ENCODE data around the gene PCDHGB5. TPM values are rescaled to one million over a fixed set of nuclear protein-coding genes. Genes with fewer than 3 reads are reported as not detected.

Gene PCDHGB5
- polyA plus RNA-seq, 3 donors = 0.01 to 0.08 TPM; not detected in 1

- Mint-ChIP-seq H3K4me1 (peaks cover 28% of the 10 kb centered on the region), H3K4me3 (peak overlapping the region in 1 of 2 donors; percentile 77), H3K27me3 (ENCODE audit: low read depth in 3 of 3) (peaks cover 79 to 97% (median 90%) of the 10 kb centered on the region in 3 donors), H3K9me3 (peaks cover 22 to 63% (median 59%) of the 10 kb centered on the region in 7 donors), H3K36me3 (peaks cover 7 to 30% of the 10 kb centered on the region in 2 donors), H3K27ac (no peak overlapping the region)
- WGBS (ENCODE audit: insufficient coverage) = 30% methylated on average over 42 of the region's 42 CpGs
- Histone ChIP-seq H4K20me1 (ENCODE audit: insufficient read depth, low read length) (no peaks in the 10 kb centered on the region), H3K9ac (ENCODE audit: insufficient read depth, low read length, poor library complexity, severe bottlenecking) (no peak overlapping the region), H3K36me3 (replicated peaks in 1 of 2; ENCODE audit: control insufficient read depth in 1 of 2, insufficient read depth in 2 of 2, low read length in 2 of 2) (no peaks in the 10 kb centered on the region), H3K27ac (ENCODE audit: low read depth in 1 of 2, low read length in 2 of 2) (no peak overlapping the region), H3K9me3 (replicated peaks in 1 of 2; ENCODE audit: control insufficient read depth in 1 of 2, insufficient read depth in 1 of 2, low read length in 2 of 2) (peaks cover 51 to 60% of the 10 kb centered on the region in 2 donors), H3K4me3 (replicated peaks in 1 of 3; ENCODE audit: low read depth in 2 of 3, low read length in 3 of 3) (no peak overlapping the region), H2AFZ (ENCODE audit: insufficient read depth, low read depth, low read length, poor library complexity, severe bottlenecking) (no peak overlapping the region), H3K4me2 (replicated peaks; ENCODE audit: extremely low read depth, low read length, poor library complexity, severe bottlenecking) (no peak overlapping the region), H3K4me1 (ENCODE audit: control insufficient read depth in 1 of 2, insufficient read depth in 2 of 2, low read length in 2 of 2) (peaks cover 16 to 17% of the 10 kb centered on the region in 2 donors), H3K27me3 (ENCODE audit: control insufficient read depth in 2 of 2, insufficient read depth in 2 of 2, low read length in 2 of 2) (peaks cover 83 to 100% of the 10 kb centered on the region in 2 donors), H3K79me2 (ENCODE audit: insufficient read depth, low read length) (no peaks in the 10 kb centered on the region)
- TF ChIP-seq CTCF (IDR thresholded peaks at IDR 0.05) = no peak
- no peak for DNase-seq
- intact Hi-C loops (cut with micrococcal nuclease) = loop anchor here (5.0 kb wide), 2 partner anchors 134 to 139 kb away; no protein-coding TSS in a partner anchor
Measured at GRCh38 chr5:141422742-141423291, 25.1 kb downstream of the PCDHGB5 start.

- H3K4me2 ChIP-seq (replicated peaks; ENCODE audit: extremely low read depth, low read length, poor library complexity, severe bottlenecking) = no peak overlapping the region
- H3K9me3 ChIP-seq (replicated peaks in 1 of 2; ENCODE audit: control insufficient read depth in 1 of 2, insufficient read depth in 1 of 2, low read length in 2 of 2) = peaks cover 45 to 51% of the 10 kb centered on the region in 2 donors
- H2AFZ ChIP-seq (ENCODE audit: insufficient read depth, low read depth, low read length, poor library complexity, severe bottlenecking) = no peak overlapping the region
- Mint-ChIP-seq H3K27me3 (ENCODE audit: low read depth in 3 of 3) (peaks cover 76 to 88% (median 82%) of the 10 kb centered on the region in 3 donors), H3K9me3 (peaks cover 28 to 56% (median 45%) of the 10 kb centered on the region in 7 donors), H3K27ac (peak overlapping the region in 1 of 7 donors; percentile 60), H3K4me3 (peak overlapping the region in 1 of 2 donors; percentile 67), H3K36me3 (peaks cover 18 to 22% of the 10 kb centered on the region in 2 donors), H3K4me1 (peaks cover 21% of the 10 kb centered on the region)
- peaks cover 57 to 99% of the 10 kb centered on the region in 2 donors for H3K27me3 ChIP-seq (ENCODE audit: control insufficient read depth in 2 of 2, insufficient read depth in 2 of 2, low read length in 2 of 2)
- WGBS (ENCODE audit: insufficient coverage) = 60% methylated on average over 51 of the region's 53 CpGs
- H3K4me3 ChIP-seq (replicated peaks in 1 of 3; ENCODE audit: low read depth in 2 of 3, low read length in 3 of 3) = no peak overlapping the region
- no peak for DNase-seq
- peaks cover 17 to 19% of the 10 kb centered on the region in 2 donors for H3K4me1 ChIP-seq (ENCODE audit: control insufficient read depth in 1 of 2, insufficient read depth in 2 of 2, low read length in 2 of 2)
- no peak for TF ChIP-seq CTCF (IDR thresholded peaks at IDR 0.05)
- H3K79me2 ChIP-seq (ENCODE audit: insufficient read depth, low read length) = no peaks in the 10 kb centered on the region
- intact Hi-C loops (cut with micrococcal nuclease) = no loop called here
- no peak overlapping the region for H3K9ac ChIP-seq (ENCODE audit: insufficient read depth, low read length, poor library complexity, severe bottlenecking)
- H4K20me1 ChIP-seq (ENCODE audit: insufficient read depth, low read length) = no peaks in the 10 kb centered on the region
- no peaks in the 10 kb centered on the region for H3K36me3 ChIP-seq (replicated peaks in 1 of 2; ENCODE audit: control insufficient read depth in 1 of 2, insufficient read depth in 2 of 2, low read length in 2 of 2)
- no peak overlapping the region for H3K27ac ChIP-seq (ENCODE audit: low read depth in 1 of 2, low read length in 2 of 2)
Measured at GRCh38 chr5:141427783-141428426, 30.2 kb downstream of the PCDHGB5 start.
